HepG2 (cell line): ENCODE results near the gene CCDC117. TPM values are rescaled to one million over a fixed set of nuclear protein-coding genes. Genes with fewer than 3 reads are reported as not detected.
A peak's percentile ranks its signal among the peaks of the same experiment; 100 is the strongest.

Experiments used
- CEBPB ChIP-seq: IDR thresholded peaks from 2 replicates; pipeline ENCODE4 v1.6.1; 2011; ENCODE audit warnings: low read depth, low read length, improper control_type of control experiment, borderline replicate concordance
- KLF13 ChIP-seq: sonication (generic); formaldehyde crosslinking; IDR thresholded peaks from 2 replicates; pipeline ENCODE4 v1.4.0; 2020; ENCODE audit warnings: mild to moderate bottlenecking, missing genetic modification reagents
- MNT ChIP-seq: fragments of 450-650 bp; IDR thresholded peaks from 2 replicates; pipeline ENCODE4 v1.6.1; 2016
- NR0B2 ChIP-seq: sonication (generic); formaldehyde crosslinking; IDR thresholded peaks from 2 replicates; pipeline ENCODE4 v1.4.0; 2020; ENCODE audit warnings: mild to moderate bottlenecking, missing genetic modification reagents
- REPIN1 ChIP-seq: sonication (generic); formaldehyde crosslinking; IDR thresholded peaks from 2 replicates; pipeline ENCODE4 v1.8.0; 2022; ENCODE audit warnings: missing genetic modification reagents, low read depth, mild to moderate bottlenecking, borderline replicate concordance
- XRCC5 ChIP-seq: fragments of 200-400 bp; formaldehyde crosslinking; optimal IDR thresholded peaks from 2 replicates; pipeline ENCODE3; 2017; ENCODE audit warnings: mild to moderate bottlenecking, low read length
- ZC3H13 ChIP-seq: sonication (generic); formaldehyde crosslinking; IDR thresholded peaks from 2 replicates; pipeline ENCODE4 v1.8.1; 2023; ENCODE audit warnings: mild to moderate bottlenecking, missing genetic modification reagents, moderate library complexity
- ZNF232 ChIP-seq: sonication (generic); formaldehyde crosslinking; IDR thresholded peaks from 2 replicates; pipeline ENCODE4 v1.4.0; 2020; ENCODE audit warnings: missing genetic modification reagents, borderline replicate concordance
- ZNF263 ChIP-seq: sonication (generic); formaldehyde crosslinking; IDR thresholded peaks from 2 replicates; pipeline ENCODE4 v1.4.0; 2020; ENCODE audit warnings: missing genetic modification reagents
- ZNF558 ChIP-seq: sonication (generic); formaldehyde crosslinking; IDR thresholded peaks from 2 replicates; pipeline ENCODE4 v1.9.0; 2022; ENCODE audit warnings: mild to moderate bottlenecking, missing genetic modification reagents, borderline replicate concordance
- ZNF576 ChIP-seq: sonication (generic); formaldehyde crosslinking; IDR thresholded peaks from 2 replicates; pipeline ENCODE4 v1.4.0; 2020; ENCODE audit warnings: mild to moderate bottlenecking, missing genetic modification reagents
- ZNF747 ChIP-seq: sonication (generic); formaldehyde crosslinking; IDR thresholded peaks from 2 replicates; pipeline ENCODE4 v1.8.1; 2023; ENCODE audit warnings: missing genetic modification reagents, mild to moderate bottlenecking, borderline replicate concordance
- ZNF83 ChIP-seq: sonication (generic); formaldehyde crosslinking; IDR thresholded peaks from 2 replicates; pipeline ENCODE4 v1.4.0; 2020; ENCODE audit warnings: missing genetic modification reagents, mild to moderate bottlenecking, borderline replicate concordance
- polyA plus RNA-seq, 8 experiments: library from polyadenylated mRNA; depleted of rRNA in 3 of 8; stranded (reverse) in 7 of 8; unstranded in 1 of 8; fragments of >200 nt; fragmentation: Illumina TruSeq in 4 of 8; extraction: Trizol in 4 of 8; gene quantifications; 2 replicates each; pipeline versions ENCODE4 v1.2.1 to v1.2.3, GENCODE V29; 2011 to 2016; ENCODE audit warnings: low read depth in 4 of 8, missing spikeins in 1 of 8, mixed read lengths in 1 of 8; ENCODE audit not compliant: insufficient read depth in 1 of 8
- total RNA-seq, 5 experiments: library from RNA; depleted of rRNA; stranded (reverse); fragments of >200 nt; fragmentation: Illumina TruSeq; extraction: Trizol; gene quantifications; 2 replicates each; pipeline ENCODE4 v1.2.3, GENCODE V29; 2016; ENCODE audit warnings: low read depth in 1 of 5
- TF ChIP-seq, protein P1 (sequence below): sonication (generic); formaldehyde crosslinking; IDR thresholded peaks from 2 replicates; pipeline ENCODE4 v1.4.0; 2020; ENCODE audit warnings: missing genetic modification reagents, borderline replicate concordance
- TF ChIP-seq, protein P2 (sequence below): IDR thresholded peaks from 2 replicates; pipeline ENCODE4 v1.6.1; 2012; ENCODE audit warnings: low read length, improper control_type of control experiment
- TF ChIP-seq, protein P3 (sequence below): sonication (generic); formaldehyde crosslinking; IDR thresholded peaks from 2 replicates; pipeline ENCODE4 v1.4.0; 2020; ENCODE audit warnings: mild to moderate bottlenecking, missing genetic modification reagents, borderline replicate concordance

Gene CCDC117
- total and polyA plus RNA-seq, 2 of the 13 experiments (the other 11 are each of a cell fraction or from before 2014, with no cell fraction given), result 12.6 to 34.2 TPM

GRCh38 chr22:28759861-28760560, 12.5 kb upstream of the CCDC117 start (continued):
- TF ChIP-seq, protein P1, sequence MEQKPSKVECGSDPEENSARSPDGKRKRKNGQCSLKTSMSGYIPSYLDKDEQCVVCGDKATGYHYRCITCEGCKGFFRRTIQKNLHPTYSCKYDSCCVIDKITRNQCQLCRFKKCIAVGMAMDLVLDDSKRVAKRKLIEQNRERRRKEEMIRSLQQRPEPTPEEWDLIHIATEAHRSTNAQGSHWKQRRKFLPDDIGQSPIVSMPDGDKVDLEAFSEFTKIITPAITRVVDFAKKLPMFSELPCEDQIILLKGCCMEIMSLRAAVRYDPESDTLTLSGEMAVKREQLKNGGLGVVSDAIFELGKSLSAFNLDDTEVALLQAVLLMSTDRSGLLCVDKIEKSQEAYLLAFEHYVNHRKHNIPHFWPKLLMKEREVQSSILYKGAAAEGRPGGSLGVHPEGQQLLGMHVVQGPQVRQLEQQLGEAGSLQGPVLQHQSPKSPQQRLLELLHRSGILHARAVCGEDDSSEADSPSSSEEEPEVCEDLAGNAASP (CRISPR knock-in tag), result 0 out of 2 replicates have a peak, but pooled peaks have one; percentile 27
- TF ChIP-seq MNT, result no peak
- TF ChIP-seq KLF13 (CRISPR knock-in tag), result no peak
- TF ChIP-seq ZNF232 (CRISPR knock-in tag), result no peak
- TF ChIP-seq ZNF83 (CRISPR knock-in tag), result no peak
- TF ChIP-seq ZNF576, result no peak
- TF ChIP-seq, protein P2, sequence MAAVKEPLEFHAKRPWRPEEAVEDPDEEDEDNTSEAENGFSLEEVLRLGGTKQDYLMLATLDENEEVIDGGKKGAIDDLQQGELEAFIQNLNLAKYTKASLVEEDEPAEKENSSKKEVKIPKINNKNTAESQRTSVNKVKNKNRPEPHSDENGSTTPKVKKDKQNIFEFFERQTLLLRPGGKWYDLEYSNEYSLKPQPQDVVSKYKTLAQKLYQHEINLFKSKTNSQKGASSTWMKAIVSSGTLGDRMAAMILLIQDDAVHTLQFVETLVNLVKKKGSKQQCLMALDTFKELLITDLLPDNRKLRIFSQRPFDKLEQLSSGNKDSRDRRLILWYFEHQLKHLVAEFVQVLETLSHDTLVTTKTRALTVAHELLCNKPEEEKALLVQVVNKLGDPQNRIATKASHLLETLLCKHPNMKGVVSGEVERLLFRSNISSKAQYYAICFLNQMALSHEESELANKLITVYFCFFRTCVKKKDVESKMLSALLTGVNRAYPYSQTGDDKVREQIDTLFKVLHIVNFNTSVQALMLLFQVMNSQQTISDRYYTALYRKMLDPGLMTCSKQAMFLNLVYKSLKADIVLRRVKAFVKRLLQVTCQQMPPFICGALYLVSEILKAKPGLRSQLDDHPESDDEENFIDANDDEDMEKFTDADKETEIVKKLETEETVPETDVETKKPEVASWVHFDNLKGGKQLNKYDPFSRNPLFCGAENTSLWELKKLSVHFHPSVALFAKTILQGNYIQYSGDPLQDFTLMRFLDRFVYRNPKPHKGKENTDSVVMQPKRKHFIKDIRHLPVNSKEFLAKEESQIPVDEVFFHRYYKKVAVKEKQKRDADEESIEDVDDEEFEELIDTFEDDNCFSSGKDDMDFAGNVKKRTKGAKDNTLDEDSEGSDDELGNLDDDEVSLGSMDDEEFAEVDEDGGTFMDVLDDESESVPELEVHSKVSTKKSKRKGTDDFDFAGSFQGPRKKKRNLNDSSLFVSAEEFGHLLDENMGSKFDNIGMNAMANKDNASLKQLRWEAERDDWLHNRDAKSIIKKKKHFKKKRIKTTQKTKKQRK, result no peak
- TF ChIP-seq REPIN1 (CRISPR knock-in tag), result no peak
- peak; percentile 67; the same call in 1 of the 2 replicates for TF ChIP-seq CEBPB
- no peak for TF ChIP-seq ZNF558 (CRISPR knock-in tag)
- TF ChIP-seq ZC3H13, result no peak
- TF ChIP-seq XRCC5, result no peak
- TF ChIP-seq ZNF263 (CRISPR knock-in tag), result no peak
- no peak for TF ChIP-seq NR0B2 (CRISPR knock-in tag)
- TF ChIP-seq, protein P3, sequence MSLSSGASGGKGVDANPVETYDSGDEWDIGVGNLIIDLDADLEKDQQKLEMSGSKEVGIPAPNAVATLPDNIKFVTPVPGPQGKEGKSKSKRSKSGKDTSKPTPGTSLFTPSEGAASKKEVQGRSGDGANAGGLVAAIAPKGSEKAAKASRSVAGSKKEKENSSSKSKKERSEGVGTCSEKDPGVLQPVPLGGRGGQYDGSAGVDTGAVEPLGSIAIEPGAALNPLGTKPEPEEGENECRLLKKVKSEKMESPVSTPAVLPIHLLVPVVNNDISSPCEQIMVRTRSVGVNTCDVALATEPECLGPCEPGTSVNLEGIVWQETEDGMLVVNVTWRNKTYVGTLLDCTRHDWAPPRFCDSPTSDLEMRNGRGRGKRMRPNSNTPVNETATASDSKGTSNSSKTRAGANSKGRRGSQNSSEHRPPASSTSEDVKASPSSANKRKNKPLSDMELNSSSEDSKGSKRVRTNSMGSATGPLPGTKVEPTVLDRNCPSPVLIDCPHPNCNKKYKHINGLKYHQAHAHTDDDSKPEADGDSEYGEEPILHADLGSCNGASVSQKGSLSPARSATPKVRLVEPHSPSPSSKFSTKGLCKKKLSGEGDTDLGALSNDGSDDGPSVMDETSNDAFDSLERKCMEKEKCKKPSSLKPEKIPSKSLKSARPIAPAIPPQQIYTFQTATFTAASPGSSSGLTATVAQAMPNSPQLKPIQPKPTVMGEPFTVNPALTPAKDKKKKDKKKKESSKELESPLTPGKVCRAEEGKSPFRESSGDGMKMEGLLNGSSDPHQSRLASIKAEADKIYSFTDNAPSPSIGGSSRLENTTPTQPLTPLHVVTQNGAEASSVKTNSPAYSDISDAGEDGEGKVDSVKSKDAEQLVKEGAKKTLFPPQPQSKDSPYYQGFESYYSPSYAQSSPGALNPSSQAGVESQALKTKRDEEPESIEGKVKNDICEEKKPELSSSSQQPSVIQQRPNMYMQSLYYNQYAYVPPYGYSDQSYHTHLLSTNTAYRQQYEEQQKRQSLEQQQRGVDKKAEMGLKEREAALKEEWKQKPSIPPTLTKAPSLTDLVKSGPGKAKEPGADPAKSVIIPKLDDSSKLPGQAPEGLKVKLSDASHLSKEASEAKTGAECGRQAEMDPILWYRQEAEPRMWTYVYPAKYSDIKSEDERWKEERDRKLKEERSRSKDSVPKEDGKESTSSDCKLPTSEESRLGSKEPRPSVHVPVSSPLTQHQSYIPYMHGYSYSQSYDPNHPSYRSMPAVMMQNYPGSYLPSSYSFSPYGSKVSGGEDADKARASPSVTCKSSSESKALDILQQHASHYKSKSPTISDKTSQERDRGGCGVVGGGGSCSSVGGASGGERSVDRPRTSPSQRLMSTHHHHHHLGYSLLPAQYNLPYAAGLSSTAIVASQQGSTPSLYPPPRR (CRISPR knock-in tag), result peak; percentile 71; the same call in 1 of the 2 replicates
- TF ChIP-seq ZNF747 (CRISPR knock-in tag), result no peak
